GM18868 (cell line): ENCODE results near the gene CCL24.
A peak's percentile ranks its signal among the peaks of the same experiment; 100 is the strongest.
"Not testable (repeated sequence)": the region's sequence is repeated elsewhere in the genome, so short reads cannot be mapped to it uniquely, and the experiment has no call there.

ENCODE experiments used
- ATAC-seq: cut with Tn5 transposase; IDR thresholded peaks from one replicate; pipeline ENCODE4 v1.9.1; 2021; ENCODE audit warnings: mild to moderate bottlenecking, moderate library complexity; ENCODE audit not compliant: unreplicated experiment

The CCL24 gene, protein sequence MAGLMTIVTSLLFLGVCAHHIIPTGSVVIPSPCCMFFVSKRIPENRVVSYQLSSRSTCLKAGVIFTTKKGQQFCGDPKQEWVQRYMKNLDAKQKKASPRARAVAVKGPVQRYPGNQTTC

DNA sequence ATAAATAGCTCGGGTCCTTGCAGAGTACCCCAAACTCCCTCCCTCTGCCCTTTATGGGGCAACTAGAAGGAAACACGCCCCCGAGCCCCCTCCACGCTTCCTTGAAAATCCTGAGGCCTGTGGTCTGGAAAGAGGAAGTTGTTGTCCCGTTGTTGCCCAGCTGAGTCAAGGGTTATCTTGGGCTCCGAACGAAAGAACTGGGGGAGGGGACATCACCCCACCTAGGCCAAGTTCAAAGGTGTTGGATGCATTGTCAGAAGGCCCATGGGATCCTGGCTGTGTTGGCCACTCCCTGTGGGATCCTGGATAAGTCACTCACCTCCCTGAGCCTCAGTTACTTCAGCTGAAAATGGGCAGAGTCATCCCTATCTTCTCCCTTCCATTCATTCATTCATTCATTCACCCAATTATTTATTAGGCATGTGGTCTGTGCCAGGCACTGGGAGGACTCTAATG is at the start of gene CCL24:
Gene CCL24 (minus strand): TSS at position 26 of the 456 bp plus-strand sequence. CDS start 91 bp downstream, outside the sequence.
- ATAC-seq = no peak

DNA sequence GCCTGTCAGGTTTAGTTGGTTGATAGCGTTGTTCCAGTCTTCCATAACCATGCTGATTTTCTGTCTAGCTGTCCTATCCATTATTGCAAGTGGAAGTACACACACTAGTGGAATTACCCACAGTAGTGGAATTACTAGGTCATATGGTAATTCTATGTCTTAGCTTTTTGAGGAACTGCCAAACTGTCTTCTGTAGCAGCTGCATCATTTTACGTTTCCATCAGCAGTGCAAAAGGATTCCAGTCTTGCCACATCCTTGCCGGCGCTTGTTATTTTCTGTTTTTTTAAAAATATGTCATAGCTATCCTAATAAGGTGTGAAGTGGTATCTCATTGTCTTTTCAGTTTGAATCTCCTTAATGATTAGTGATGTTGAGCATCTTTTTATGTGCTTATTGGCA is 48.0 kb upstream of the CCL24 start:
- ATAC-seq = no peak

DNA sequence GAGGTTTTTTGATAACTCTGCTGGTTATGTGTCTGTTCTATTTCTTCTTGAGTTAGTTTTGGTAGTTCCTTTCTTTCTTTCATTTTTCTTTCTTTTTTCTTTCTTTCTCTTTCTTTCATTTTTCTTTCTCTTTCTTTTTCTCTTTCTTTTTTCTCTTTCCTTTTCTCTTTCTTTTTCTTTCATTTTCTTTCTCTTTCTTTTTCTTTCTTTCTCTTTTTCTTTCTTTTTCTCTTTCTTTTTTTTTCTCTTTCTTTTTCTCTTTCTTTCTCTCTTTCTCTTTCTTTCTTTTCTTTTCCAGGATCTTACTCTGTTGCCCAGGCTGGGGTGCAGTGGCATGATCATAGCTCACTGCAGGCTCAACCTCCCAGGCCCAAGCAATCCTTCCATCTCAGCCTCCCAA is 44.8 kb upstream of the CCL24 start:
- no peak for ATAC-seq

DNA sequence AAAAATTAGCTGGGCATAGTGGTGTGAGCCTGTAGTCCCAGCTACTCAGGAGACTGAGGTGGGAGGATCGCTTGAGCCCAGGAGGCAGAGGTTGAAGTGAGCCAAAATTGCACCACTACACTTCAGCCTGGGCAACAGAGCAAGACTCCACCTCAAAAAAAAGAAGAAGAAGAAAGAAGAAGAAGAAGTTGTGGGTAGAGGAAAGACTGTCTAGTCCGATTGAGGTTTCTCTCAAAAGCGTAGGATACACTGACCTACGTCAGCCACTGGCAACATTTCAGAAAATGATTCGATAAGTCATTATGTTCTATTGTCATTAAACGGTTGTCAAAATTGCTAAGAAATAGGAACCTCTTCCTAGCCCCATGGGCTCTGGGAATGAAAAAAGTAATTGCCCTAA is 42.9 kb upstream of the CCL24 start:
- no peak for ATAC-seq

DNA sequence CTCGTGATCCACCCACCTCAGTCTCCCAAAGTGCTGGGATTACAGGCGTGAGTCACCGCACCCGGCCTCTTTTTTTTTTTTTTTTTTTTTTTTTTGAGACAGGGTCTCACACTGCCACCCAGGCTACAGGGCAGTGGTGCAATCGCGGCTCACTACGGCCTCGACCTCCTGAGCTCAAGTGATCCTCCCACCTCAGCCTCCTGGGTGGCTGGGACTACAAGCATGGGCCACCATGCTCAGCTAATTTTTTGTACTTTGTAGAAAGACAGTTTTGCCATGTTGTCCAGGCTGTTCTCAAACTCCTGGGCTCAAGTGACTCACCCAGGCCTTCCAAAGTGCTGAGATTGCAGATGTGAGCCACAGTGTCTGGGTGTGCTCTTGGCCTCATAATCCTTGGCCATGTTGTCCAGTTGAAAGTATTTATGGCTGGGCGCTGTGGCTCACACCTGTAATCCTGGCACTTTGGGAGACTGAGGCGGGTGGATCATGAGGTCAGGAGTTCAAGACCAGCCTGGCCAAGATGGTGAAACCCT is 41.3 kb upstream of the CCL24 start:
- not testable (repeated sequence) for ATAC-seq

DNA sequence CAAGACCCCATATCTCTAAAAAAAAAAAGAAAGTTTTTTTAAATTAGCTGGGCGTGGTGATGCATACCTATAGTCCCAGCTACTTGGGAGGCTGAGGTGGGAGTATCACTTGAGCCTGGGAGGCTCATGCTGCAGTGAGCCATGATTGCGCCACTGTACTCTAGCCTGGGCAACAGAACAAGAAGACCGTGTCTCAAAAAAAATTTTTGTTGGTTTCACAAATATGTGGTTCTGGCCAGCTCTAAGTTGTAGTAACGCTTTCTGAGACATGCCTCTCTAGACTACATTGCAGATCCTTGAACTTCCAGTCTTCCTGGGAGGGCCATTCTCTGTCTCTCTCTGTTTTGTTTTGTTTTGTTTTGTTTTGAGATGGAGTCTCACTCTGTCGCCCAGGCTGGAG is 40.6 kb upstream of the CCL24 start:
- no peak for ATAC-seq

DNA sequence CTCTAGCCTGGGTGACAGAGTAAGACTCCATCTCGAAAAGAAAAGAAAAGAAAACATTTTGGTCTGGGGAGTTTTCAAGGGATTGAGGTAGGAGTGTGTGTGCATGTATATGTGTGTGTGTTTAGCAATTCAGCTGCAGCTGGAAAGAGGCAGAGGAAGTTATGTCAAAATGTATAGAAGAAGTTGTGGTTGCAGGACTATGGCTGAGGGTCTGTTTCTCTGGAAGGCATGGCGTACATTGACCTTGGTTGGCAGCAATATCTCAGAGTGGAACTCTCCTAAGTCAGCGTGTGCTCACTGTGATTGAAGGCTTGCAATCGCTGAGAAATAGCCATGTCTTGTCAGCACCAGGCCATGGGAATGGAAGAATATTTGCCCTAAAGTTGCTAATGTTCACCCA is 36.6 kb upstream of the CCL24 start:
- ATAC-seq = no peak

DNA sequence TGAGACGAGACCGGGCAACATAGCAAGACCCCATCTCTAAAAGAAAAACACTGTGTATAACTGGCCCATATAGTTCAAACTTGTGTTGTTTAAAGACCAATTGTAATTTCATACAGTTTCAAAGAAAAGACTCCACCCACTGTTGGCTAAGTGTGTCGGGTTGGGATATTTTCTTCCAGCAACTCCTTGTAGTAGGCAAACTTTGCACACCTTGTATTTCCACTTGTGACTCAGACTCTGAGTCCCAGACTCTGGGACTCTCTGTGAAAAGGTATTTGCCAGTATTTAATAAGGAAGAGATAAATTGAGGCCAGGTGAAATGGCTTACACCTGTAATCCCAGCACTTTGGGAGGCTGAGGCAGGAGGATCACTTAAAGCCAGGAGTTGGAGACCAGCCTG is 36.0 kb upstream of the CCL24 start:
- ATAC-seq = no peak

DNA sequence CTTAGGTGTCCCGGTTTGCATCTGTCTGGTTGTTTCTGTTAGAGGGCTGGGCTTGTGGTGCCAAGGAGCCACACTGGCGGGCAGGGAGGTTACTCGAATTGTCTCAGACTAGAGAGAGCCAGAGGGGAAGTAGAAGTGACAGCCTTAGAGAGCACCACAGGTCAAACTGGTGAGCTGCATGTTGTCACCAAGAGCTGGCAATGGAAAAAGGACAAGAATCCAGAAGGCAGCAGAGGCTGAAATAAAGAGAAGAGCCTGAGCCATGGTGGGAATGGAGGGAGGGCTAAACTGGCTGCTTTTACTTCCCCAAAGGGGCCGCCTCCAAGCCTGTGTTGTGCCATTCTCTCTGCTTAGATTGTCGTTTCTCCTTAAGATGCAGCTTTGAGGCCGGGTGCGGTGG is 34.1 kb upstream of the CCL24 start:
- ATAC-seq = no peak

DNA sequence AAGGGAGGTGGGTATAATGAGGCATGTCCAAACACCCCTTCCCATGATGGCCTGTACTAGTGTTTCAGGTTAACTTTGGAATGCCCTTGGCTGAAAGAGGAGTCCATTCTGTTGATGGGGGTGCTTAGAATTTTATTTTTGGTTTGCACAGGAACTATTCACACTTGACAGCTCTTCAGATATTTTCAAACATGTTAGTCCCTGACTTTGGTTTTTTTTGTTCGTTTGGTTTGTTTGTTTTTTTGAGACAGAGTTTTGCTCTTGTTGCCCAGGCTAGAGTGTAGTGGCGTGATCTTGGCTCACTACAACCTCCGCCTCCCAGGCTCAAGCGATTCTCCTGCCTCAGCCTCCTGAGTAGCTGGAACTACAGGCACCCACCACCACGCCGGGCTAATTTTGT is 31.5 kb upstream of the CCL24 start:
- not testable (repeated sequence) for ATAC-seq

DNA sequence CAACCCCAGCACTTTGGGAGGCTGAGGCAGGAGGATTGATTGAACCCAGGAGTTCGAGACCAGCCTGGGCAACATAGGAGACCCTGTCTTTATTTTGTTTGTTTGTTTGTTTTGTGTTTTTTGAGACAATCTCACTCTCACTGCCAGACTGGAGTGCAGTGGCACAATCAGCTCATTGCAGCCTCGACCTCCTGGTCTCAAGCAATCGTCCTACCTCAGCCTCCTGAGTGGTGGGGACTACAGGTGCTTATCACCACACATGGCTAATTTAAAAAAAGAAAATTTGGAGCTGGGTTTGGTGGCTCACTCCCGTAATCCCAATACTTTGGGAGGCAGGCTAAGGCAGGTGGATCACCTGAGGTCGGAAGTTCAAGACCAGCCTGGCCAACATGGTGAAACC is 30.6 kb upstream of the CCL24 start:
- ATAC-seq = no peak

DNA sequence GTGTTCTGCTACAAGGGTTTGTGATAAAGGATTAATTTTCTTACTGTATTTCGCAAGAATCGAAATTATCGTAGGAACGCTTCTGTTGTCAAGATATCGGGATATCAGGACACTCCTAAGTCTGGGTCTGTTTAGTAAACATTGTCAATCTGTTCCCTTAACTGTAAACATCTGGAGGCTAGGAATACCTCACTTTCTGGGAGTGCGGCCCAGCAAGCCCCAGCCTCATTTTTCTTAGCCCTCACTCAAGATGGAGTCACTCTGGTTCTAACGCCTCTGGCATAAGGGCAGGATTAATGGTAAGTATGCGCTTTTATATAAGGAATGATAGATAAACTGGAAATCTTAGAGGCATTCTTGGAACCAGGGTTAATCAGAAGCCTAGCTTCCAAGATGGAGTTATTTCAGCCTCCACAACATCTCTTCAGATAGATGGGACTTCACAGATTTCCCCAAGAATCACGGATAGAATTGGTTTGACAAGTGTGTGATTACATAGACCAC is 30.1 kb upstream of the CCL24 start:
- no peak for ATAC-seq

DNA sequence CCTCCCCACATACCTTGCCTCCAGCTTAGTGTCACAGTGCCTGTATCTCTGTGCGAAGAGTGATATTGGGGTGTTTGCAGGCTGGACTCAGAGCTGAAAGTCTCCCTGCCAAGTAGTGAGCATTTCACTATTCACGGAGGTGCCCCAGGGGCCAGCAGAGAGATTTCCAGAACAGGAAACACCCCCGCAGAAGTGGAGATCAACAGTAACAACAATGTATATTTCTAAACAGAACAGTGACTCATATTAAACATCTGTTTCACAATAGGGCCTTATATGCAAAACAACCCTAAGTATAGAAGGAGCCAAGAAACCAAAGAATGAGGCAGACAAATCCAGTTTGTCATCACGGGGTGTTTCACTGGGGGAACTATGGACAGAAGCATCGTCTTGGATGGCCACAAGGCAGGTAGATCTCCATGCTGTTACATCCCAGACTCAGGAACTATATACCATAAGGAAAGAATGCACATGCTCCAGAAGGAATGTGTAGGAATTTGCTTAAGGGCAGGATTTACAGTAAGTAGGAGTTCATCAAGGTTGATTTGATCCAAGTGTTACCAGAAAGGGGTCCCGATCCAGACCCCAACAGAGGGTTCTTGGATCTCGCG is 29.3 kb upstream of the CCL24 start:
- ATAC-seq = peak; percentile 89

DNA sequence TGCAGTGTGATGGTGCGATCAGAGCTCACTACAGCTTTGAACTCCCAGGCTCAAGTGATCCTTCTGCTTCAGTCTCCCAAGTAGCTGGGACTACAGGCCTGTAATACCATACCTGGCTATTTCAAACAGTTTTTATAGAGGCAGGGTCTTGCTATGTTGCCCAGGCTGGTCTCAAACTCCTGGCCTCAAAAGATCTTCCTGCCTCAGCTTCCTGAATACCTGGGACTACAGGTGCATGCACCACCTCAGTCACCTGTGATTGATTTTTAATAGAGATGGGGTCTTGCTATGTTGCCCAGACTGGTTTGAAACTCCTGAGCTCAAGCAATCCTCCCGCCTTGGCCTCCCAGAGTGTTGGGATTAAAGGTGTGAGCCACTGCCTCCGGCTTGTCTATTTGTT is 26.4 kb upstream of the CCL24 start:
- no peak for ATAC-seq

DNA sequence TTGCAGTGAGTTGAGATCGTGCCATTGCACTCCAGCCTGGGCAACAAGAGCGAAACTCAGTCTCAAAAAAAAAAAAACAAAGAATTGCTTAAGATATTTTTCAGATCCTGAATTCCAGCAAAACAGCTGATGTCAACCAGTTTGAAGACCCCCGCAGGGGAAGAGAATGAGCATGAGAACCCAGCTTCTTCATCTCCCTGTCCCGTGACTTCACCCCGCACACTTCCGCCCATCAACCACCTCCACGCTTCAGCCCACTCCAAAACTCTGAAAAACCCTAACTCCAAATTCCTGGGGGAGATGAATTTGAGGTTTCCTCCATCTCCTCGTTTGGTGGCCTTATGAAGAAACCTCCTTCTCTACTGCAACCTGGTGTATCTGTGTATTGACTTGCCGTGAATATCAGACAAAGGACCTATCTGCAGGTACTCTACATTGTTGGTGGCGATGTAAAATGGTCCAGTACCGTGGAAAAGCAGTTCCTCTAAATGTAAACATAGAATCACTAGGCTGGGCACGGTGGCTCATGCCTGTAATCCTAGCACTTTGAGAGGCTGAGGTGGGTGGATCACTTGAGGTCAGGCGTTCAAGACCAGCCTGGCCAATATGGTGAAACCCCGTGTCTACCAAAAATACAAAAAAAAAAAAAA is 24.8 kb upstream of the CCL24 start:
- not testable (repeated sequence) for ATAC-seq

DNA sequence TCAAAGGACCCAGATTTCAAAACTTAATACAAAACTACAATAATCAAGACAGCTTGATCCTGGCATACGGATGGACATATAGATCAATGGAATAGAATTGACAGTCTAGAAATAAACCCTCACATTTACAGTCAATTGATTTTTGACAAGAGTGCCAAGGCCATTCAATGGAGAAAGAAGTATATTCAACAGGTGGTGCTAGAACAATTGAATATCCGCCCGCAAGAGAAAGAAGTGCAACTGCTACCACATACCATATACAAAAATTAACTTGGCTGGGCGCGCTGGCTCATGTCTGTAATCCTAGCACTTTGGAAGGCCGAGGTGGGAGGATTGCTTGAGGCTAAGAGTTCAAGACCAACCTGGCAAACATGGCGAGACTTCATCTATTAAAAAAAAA is 23.2 kb upstream of the CCL24 start:
- no peak for ATAC-seq

DNA sequence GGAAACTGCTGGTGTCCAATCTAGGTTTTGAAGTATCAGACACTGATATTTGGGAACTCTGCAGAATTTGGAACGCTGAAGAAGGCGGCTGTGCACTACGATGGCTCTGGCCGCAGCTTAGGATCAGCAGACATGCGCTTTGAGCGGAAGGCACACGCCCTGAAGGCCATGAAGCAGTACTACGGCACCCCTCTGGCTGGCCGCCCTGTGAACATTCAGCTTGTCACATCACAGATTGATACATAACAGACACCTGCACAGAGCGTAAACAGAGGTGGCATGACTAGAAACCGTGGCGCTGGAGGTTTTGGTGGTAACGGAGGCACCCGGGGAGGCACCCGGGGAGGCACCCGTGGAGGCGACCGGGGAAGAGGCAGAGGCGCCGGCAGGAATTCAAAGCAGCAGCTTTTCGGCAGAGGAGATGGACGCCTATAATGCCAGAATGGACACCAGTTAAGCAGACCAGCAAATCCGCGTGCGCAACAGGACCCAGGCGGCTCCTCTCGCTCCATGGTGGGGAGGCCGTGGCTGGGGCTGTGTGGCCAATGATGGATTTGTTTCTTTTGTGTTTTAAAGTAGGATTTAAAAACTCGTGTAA is 22.2 kb upstream of the CCL24 start:
- ATAC-seq = no peak

DNA sequence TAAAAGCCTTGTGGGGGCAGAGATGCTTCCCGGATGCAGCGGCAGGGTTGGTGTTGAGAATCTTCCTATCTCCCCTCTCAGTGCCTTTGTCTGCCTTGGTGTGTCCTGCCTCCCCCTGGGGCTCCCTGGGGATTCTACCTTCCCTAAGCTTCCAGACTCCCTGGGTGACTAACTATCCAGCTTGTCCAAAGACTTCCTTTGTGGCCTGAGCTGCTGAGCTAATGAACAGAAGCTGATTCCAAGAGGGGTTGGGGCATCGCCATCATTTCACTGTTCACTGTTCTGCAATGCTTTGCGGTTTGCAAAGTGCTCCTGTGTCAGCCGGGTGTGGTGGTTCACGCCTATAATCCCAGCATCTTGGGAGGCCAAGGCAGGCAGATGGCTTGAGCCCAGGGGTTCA is 20.1 kb upstream of the CCL24 start:
- ATAC-seq = not testable (repeated sequence)

DNA sequence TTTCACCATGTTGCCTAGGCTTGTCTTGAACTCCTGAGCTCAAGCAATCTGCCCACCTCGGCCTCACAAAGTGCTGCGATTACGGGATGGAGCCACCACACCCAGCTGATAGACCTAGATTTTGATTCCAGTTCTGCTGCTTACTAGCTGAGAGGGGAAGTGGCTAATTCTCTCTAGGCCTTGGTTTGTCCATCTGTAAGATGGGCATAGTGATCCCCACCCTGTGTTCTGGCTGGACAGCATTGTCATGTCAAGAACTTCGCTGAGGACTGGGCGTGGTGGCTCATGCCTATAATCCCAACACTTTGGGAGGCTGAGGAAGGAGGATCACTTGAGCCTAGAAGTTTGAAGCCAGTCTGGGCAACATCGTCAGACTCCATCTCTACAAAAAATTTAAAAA is 17.4 kb upstream of the CCL24 start:
- no peak for ATAC-seq

DNA sequence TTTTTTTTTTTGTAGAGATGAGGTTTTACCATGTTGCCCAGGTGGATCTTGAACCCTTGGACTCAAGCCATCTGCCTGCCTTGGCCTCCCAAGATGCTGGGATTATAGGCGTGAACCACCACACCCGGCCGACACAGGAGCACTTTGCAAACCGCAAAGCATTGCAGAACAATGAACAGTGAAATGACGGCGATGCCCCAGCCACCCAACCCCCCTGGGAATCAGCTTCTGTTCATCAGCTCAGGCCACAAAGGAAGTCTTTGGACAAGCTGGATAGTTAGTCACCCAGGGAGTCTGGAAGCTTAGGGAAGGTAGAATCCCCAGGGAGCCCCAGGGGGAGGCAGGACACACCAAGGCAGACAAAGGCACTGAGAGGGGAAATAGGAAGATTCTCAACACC is 16.1 kb upstream of the CCL24 start:
- not testable (repeated sequence) for ATAC-seq

DNA sequence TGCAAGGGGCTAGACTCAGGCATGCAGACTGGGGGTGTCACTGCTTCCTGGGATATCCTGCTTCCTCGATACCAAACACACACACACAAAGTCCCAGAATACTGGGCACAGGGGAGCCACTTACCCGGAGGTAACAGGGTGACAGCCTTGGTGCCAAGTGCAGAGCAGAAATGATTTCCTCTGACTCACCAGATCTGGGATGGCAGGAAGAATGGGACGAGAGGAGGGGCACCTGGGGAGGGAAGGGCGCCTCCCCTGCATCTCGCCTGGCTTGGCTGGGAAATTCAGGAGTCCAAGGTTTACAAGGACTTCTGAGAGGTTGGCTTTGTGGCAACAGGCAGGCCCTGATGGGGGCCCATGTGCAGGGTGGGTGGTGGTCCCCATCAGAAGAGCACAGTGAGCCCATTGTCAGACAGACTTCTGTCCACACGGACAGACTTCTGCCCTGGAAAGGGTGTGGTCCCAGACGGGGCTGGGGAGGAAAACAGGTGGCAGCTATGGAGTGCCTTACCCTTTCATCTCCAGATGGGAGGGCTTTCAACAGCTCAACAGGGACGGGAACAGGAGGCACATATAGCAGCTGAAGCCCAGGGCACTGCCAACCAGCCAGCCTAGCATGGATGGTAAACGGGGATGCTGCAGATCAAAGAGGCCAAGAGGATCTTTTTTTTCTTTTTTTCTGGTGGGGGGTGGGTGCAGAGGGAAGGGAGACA is 9.7 kb upstream of the CCL24 start:
- no peak for ATAC-seq
